Lung (tissue), 12 donors: Measurements from ENCODE around the gene ARID1B. TPM values are rescaled to one million over a fixed set of nuclear protein-coding genes. Genes with fewer than 3 reads are reported as not detected.

Experiments
- ATAC-seq: fragments of 200-7000 bp; cut with Tn5 transposase; one replicate; pipeline ENCODE4 v1.9.1; 2020; ENCODE audit warnings: moderate number of reproducible peaks; ENCODE audit not compliant: insufficient read depth, low FRiP score
- DNase-seq, 3 donors: peaks; one replicate each; pipeline ENCODE4 v3.0.0-alpha.2; 2013 to 2017
- H3K27ac ChIP-seq, 2 donors: one replicate each; pipeline ENCODE4 v1.5.1; 2013; ENCODE audit warnings: mild to moderate bottlenecking in 2 of 2, moderate library complexity in 2 of 2, control low read depth in 1 of 2, inconsistent platforms in 1 of 2, low read depth in 1 of 2, low read length in 1 of 2
- H3K27me3 ChIP-seq, 3 donors: one replicate each; pipeline ENCODE4 v1.5.1; 2013; ENCODE audit warnings: low read length in 2 of 3; ENCODE audit not compliant: control insufficient read depth in 3 of 3, insufficient read depth in 3 of 3
- H3K36me3 ChIP-seq, 4 donors: one replicate each; pipeline ENCODE4 v1.5.1; 2013; ENCODE audit warnings: low read length in 4 of 4, mild to moderate bottlenecking in 1 of 4, moderate library complexity in 1 of 4; ENCODE audit not compliant: control insufficient read depth in 4 of 4, insufficient read depth in 4 of 4
- H3K4me1 ChIP-seq, 5 donors: one replicate each; pipeline ENCODE4 v1.5.1; 2013; ENCODE audit warnings: low read length in 5 of 5, mild to moderate bottlenecking in 2 of 5, moderate library complexity in 1 of 5; ENCODE audit not compliant: control insufficient read depth in 5 of 5, insufficient read depth in 5 of 5
- H3K4me3 ChIP-seq: one replicate; pipeline ENCODE4 v1.5.1; 2013; ENCODE audit warnings: mild to moderate bottlenecking, control low read depth, moderate library complexity
- H3K9ac ChIP-seq, 2 donors: one replicate each; pipeline ENCODE4 v1.5.1; 2013; ENCODE audit warnings: low read length in 2 of 2, control low read depth in 1 of 2; ENCODE audit not compliant: insufficient read depth in 1 of 2
- H3K9me3 ChIP-seq, 4 donors: one replicate each; pipeline ENCODE4 v1.5.1; 2013; ENCODE audit warnings: low read length in 3 of 4, mild to moderate bottlenecking in 1 of 4, moderate library complexity in 1 of 4; ENCODE audit not compliant: control insufficient read depth in 4 of 4, insufficient read depth in 3 of 4
- WGBS, 2 donors: extraction: QIAGEN DNeasy Blood & Tissue Kit; methylation state at CpG; one replicate each; pipeline ENCODE4 v1.1.7; 2013; 5-methylcytosine and 5-hydroxymethylcytosine counted together
- polyA plus RNA-seq, 2 donors: library from polyadenylated mRNA; stranded (reverse); fragments of 200-250 nt; gene quantifications; one replicate each; pipeline ENCODE4 v1.2.1, GENCODE V29; 2013
- total RNA-seq, 2 donors: library from RNA; depleted of rRNA in 1 of 2; stranded (reverse); fragments of >200 nt in 1 of 2; gene quantifications; one replicate each; pipeline ENCODE4 v1.2.1, GENCODE V29; 2014 to 2021
- TF ChIP-seq, protein P1 (sequence below): IDR thresholded peaks from 2 replicates; pipeline ENCODE4 v1.5.1; 2012; ENCODE audit warnings: mild to moderate bottlenecking; ENCODE audit errors: control extremely low read depth, extremely low read depth
- donor health status: control.
- donor health status: control.
- donor health status: Bipolar disorder and iron deficiency.
- donor health status: healthy.
- donor health status: DM: yes; HTN: yes; CAD: no.

The ARID1B gene
- total and polyA plus RNA-seq, 4 donors, result 10.5 to 239 (median 50.9) TPM

DNA sequence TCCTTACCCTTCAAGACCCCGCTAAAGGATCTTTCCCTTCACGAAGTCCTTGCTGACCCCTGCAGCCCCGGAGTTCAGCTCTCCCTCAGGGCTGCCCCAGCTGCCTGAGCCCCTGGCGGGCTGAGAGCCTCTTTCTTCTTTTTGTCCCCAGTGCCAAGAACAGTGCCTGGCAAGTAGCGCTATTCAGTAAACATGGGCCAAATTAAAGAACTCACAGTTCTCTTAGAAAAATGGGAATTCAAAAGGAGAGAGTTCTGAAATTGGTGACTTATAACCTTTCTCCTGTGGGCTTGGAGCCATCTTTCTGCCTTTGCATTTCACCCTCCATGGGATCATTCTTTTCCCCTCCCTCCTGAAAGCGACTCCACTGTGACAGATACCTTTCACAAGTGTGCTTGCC, 318.9 kb downstream of the ARID1B start:
- H3K27me3 ChIP-seq, result no peaks in the 10 kb centered on the region
- H3K36me3 ChIP-seq, result peaks cover 0 to 3% (median 0%) of the 10 kb centered on the region in 4 donors
- H3K9ac ChIP-seq, result no peak overlapping the region
- H3K9me3 ChIP-seq, result no peaks in the 10 kb centered on the region
- no peak for DNase-seq
- no peak overlapping the region for H3K4me3 ChIP-seq
- peaks cover 3 to 31% (median 14%) of the 10 kb centered on the region in 5 donors for H3K4me1 ChIP-seq
- peak overlapping the region in 1 of 2 donors; percentile 84 for H3K27ac ChIP-seq
- 77 to 87% methylated on average over 6 of the region's 6 CpGs for WGBS, 2 donors
- TF ChIP-seq, protein P1, sequence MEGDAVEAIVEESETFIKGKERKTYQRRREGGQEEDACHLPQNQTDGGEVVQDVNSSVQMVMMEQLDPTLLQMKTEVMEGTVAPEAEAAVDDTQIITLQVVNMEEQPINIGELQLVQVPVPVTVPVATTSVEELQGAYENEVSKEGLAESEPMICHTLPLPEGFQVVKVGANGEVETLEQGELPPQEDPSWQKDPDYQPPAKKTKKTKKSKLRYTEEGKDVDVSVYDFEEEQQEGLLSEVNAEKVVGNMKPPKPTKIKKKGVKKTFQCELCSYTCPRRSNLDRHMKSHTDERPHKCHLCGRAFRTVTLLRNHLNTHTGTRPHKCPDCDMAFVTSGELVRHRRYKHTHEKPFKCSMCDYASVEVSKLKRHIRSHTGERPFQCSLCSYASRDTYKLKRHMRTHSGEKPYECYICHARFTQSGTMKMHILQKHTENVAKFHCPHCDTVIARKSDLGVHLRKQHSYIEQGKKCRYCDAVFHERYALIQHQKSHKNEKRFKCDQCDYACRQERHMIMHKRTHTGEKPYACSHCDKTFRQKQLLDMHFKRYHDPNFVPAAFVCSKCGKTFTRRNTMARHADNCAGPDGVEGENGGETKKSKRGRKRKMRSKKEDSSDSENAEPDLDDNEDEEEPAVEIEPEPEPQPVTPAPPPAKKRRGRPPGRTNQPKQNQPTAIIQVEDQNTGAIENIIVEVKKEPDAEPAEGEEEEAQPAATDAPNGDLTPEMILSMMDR, result no peak
- ATAC-seq, result no peak

DNA sequence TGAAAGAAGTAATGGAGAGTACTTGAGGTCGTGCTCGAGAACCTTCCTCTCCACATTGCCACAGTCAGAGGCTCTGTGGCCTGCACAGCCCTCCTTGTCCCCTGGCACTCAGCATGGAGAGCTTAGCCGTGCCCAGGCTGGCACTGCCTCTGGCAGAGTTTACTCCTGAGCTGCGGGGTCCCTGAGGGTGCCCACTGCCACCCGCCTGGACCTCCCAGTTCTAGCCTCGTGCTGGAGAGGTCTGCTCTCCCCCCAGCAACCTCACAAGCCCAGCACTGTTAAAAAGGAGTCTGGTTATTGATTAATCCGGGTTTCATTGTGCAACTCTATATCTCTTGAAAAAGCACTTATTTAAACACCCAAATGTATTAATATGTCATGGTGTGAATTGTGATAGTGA, 319.3 kb downstream of the ARID1B start:
- peak; percentile 53 to 77 (median 54) for DNase-seq
- TF ChIP-seq, protein P1, result no peak
- 71 to 82% methylated on average over 7 of the region's 7 CpGs for WGBS, 2 donors
- H3K9ac ChIP-seq, result no peak overlapping the region
- peak overlapping the region in 1 of 2 donors; percentile 84 for H3K27ac ChIP-seq
- H3K4me1 ChIP-seq, result peaks cover 3 to 27% (median 14%) of the 10 kb centered on the region in 5 donors
- no peaks in the 10 kb centered on the region for H3K9me3 ChIP-seq
- peak; percentile 50 for ATAC-seq
- H3K27me3 ChIP-seq, result no peaks in the 10 kb centered on the region
- peaks cover 0 to 3% (median 0%) of the 10 kb centered on the region in 4 donors for H3K36me3 ChIP-seq
- H3K4me3 ChIP-seq, result no peak overlapping the region

DNA sequence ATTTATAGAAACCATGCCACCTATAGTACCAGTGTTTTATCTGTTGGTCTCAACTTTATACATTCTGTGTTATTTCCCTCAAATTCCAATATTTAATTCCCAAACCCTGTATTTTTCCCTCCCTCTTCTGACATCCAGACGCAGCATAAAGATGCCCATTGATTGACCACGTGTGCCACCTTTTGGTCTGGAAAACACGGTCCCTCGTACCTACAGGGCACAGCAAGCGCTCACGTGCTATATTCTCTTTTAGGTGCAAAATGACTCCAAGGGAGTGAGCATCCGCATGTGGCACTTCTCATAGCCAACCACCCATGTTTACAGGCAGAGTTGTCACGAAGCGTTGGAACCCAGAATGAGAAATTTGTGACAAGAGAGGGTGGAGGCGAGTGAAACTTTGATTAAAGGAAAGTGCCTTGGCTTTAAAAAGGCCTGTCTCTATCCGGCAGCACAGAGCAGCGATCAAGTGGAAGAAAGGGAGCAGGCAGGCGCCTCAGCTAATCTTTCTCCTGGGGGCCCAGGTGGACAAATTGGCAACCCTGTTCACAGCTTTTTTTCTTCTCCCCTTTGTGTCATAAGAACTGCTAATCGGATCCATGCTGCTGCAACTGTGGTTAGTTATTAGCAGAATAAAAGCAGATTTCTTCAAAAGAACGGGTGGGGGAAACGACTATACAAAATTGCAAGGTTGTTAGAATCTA, 320.2 kb downstream of the ARID1B start:
- H3K36me3 ChIP-seq, result peaks cover 0 to 3% (median 0%) of the 10 kb centered on the region in 4 donors
- WGBS, 2 donors, result 79 to 89% methylated on average over 16 of the region's 16 CpGs
- peaks cover 3 to 18% (median 12%) of the 10 kb centered on the region in 5 donors for H3K4me1 ChIP-seq
- H3K9ac ChIP-seq, result peak overlapping the region in 1 of 2 donors; percentile 44
- no peak for ATAC-seq
- peak overlapping the region in 1 of 2 donors; percentile 35 for H3K27ac ChIP-seq
- no peak overlapping the region for H3K4me3 ChIP-seq
- H3K27me3 ChIP-seq, result no peaks in the 10 kb centered on the region
- TF ChIP-seq, protein P1, result no peak
- no peak for DNase-seq
- no peaks in the 10 kb centered on the region for H3K9me3 ChIP-seq
